Mammary epithelial cell (primary cell): ENCODE measurements around the gene ALOXE3.

Experiments
- CTCF ChIP-seq, 2 donors: IDR thresholded peaks in 1 of 2; conservative IDR thresholded peaks in 1 of 2; 2 replicates each; pipeline ENCODE4 v1.5.1; 2011 to 2012; ENCODE audit warnings: inconsistent platforms in 2 of 2, low read length in 2 of 2, mild to moderate bottlenecking in 2 of 2, control low read depth in 1 of 2, low read depth in 1 of 2; ENCODE audit not compliant: insufficient read depth in 1 of 2; ENCODE audit errors: extremely low read depth in 1 of 2
- EZH2 ChIP-seq: IDR thresholded peaks from 2 replicates; pipeline ENCODE4 v1.6.1; 2012; ENCODE audit warnings: low read length, inconsistent platforms, borderline replicate concordance

DNA sequence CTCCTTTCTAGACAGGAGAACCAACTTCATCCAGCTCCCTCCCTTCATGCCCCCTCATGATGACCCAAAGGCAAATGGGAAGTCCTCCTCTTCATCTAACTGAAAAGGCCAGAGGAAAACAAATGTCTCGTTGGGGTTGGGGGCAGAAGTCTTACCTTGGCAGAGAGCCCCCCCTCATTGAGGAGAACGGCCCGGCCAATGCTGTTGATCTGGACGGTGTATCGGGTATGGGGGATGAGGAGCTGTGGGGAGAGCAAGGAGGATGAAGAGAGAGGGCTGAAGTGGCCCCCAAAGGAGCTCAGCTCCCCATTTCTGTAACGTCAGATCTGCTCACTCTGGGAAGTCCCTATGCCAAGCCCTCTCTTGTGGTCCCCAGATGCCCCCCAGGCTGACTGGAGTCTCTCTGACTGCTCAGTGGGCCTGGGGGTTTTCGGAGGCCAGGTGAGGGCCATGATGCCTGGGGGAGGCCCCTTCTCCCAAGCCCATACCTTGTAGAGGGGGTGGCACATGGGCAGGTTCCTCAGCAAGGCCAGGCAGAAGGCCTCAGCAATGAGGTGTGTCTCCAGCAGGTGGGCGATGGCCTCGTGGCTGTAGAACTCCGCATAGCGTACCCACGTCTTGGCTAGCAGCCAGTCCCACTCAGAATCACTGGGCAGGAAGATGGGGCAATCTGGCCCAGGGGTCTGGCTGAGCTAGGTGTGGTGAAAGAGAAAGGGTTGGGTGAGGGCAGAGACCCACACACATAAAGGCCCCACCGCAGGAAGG is 41.6 kb downstream of the ALOXE3 start:
- TF ChIP-seq CTCF (conservative IDR thresholded peaks at IDR 0.05 in 1 of 2, IDR thresholded peaks at IDR 0.05 in 1 of 2; ENCODE audit: extremely low read depth in 1 of 2, insufficient read depth in 1 of 2, low read depth in 1 of 2, low read length in 2 of 2) (no peak), EZH2 (no peak)
